Measurements from ENCODE around the gene ACOX1.

Gene ACOX1

DNA sequence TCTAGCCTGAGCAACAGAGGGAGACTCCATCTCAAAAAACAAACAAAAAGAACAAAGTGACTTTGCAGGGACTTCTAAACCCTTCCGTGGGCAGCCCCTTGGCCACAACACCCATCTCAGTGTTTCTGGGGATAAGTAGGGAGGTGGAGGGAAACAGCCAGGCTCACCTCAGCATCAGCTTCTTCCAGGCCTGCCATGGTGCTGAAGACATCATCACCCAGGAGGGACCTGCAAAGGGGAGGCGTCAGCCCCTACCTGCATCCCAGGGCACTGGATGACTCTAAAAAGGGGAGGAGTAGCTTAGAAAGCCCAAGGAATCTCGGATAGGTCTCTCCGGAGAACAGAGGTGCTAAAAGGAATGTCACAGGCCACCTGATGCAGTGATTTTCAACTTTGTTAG is 47.9 kb downstream of the ACOX1 start:
- H3K4me3 ChIP-seq (ENCODE audit: low read depth, low read length), result no peak overlapping the region
- TF ChIP-seq, protein P1, sequence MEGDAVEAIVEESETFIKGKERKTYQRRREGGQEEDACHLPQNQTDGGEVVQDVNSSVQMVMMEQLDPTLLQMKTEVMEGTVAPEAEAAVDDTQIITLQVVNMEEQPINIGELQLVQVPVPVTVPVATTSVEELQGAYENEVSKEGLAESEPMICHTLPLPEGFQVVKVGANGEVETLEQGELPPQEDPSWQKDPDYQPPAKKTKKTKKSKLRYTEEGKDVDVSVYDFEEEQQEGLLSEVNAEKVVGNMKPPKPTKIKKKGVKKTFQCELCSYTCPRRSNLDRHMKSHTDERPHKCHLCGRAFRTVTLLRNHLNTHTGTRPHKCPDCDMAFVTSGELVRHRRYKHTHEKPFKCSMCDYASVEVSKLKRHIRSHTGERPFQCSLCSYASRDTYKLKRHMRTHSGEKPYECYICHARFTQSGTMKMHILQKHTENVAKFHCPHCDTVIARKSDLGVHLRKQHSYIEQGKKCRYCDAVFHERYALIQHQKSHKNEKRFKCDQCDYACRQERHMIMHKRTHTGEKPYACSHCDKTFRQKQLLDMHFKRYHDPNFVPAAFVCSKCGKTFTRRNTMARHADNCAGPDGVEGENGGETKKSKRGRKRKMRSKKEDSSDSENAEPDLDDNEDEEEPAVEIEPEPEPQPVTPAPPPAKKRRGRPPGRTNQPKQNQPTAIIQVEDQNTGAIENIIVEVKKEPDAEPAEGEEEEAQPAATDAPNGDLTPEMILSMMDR (IDR thresholded peaks at IDR 0.05; ENCODE audit: low read depth, low read length, missing control alignments), result no peak
- in situ Hi-C loops (cut with HindIII; ENCODE audit: low pct_ligation_motif_present, low sequenced_read_pairs), result no loop called here
- DNase-seq, result no peak
- no peak overlapping the region for H3K27ac ChIP-seq
- H3K27me3 ChIP-seq (replicated peaks), result no peaks in the 10 kb centered on the region
- no peaks in the 10 kb centered on the region for H3K36me3 ChIP-seq (replicated peaks)

DNA sequence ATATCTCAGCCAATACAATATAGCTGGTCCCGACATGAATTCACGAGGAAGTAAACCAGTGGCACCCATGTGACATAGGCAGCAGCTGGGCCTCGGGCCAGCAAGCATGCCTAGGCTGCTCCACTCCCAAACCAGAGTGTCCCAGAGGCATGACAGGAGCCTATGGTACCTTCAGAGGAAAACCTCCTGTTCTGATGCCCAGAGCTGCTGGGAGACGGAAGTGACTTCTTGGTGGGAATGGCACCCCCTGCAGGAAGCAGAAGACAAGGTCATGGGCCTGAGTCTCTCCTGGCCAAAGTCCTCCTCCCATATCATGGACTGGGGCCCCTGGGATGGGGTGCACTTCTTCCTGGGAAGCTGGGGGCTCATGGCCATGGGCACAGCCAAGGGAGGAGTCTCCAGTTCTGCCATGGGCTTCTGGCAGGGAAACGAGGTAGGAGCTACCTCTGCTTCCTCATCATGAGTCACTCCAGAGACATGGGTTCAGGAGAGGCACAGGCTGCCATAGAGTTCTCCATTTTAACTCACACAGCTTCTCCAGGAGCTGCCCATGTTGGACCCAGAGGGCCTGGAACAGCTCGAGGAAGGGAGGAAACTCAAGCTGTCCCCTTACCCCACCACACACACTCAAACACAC is 51.6 kb downstream of the ACOX1 start:
- TF ChIP-seq, protein P1 (IDR thresholded peaks at IDR 0.05; ENCODE audit: low read depth, low read length, missing control alignments), result peak; percentile 67
- no peak overlapping the region for H3K27ac ChIP-seq
- H3K27me3 ChIP-seq (replicated peaks), result no peaks in the 10 kb centered on the region
- H3K36me3 ChIP-seq (replicated peaks), result no peaks in the 10 kb centered on the region
- DNase-seq, result no peak
- no peak overlapping the region for H3K4me3 ChIP-seq (ENCODE audit: low read depth, low read length)
- in situ Hi-C loops (cut with HindIII; ENCODE audit: low pct_ligation_motif_present, low sequenced_read_pairs), result no loop called here

- no peak for DNase-seq
- in situ Hi-C loops (cut with HindIII; ENCODE audit: low pct_ligation_motif_present, low sequenced_read_pairs), result no loop called here
- Histone ChIP-seq H3K4me3 (ENCODE audit: low read depth, low read length) (no peak overlapping the region), H3K27me3 (replicated peaks) (no peaks in the 10 kb centered on the region), H3K36me3 (replicated peaks) (no peaks in the 10 kb centered on the region), H3K27ac (no peak overlapping the region)
- TF ChIP-seq, protein P1 (IDR thresholded peaks at IDR 0.05; ENCODE audit: low read depth, low read length, missing control alignments), result no peak
Measured at GRCh38 chr17:75926456-75926855, 52.5 kb downstream of the ACOX1 start.

DNA sequence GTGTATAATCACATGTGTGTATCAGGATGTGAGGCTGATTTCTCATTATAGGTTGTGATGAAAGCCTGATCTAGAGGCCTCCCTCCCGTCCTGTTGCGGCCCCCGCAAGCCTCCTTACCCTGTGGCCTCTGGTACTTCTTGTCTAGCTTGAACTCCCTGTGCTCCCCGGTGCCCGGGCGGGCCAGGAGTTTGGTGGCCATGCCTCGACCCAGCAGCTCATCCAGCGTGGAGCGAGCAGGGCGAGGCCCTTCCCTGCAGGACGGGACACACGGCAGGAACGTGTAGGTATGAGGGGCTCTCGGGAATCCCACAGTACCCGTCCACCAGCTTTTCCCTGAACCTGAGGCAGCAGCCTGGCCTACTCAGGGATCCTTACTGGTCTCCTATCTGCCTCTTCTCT is 53.1 kb downstream of the ACOX1 start:
- Histone ChIP-seq H3K27me3 (replicated peaks) (no peaks in the 10 kb centered on the region), H3K36me3 (replicated peaks) (no peaks in the 10 kb centered on the region), H3K27ac (no peak overlapping the region), H3K4me3 (ENCODE audit: low read depth, low read length) (no peak overlapping the region)
- DNase-seq, result no peak
- TF ChIP-seq, protein P1 (IDR thresholded peaks at IDR 0.05; ENCODE audit: low read depth, low read length, missing control alignments), result no peak
- in situ Hi-C loops (cut with HindIII; ENCODE audit: low pct_ligation_motif_present, low sequenced_read_pairs), result no loop called here

- Histone ChIP-seq H3K4me3 (ENCODE audit: low read depth, low read length) (no peak overlapping the region), H3K27ac (no peak overlapping the region), H3K27me3 (replicated peaks) (no peaks in the 10 kb centered on the region), H3K36me3 (replicated peaks) (no peaks in the 10 kb centered on the region)
- TF ChIP-seq, protein P1 (IDR thresholded peaks at IDR 0.05; ENCODE audit: low read depth, low read length, missing control alignments), result no peak
- in situ Hi-C loops (cut with HindIII; ENCODE audit: low pct_ligation_motif_present, low sequenced_read_pairs), result no loop called here
- DNase-seq, result no peak
Measured at GRCh38 chr17:75925103-75925502, 53.9 kb downstream of the ACOX1 start.
